Activated CD8-positive, alpha-beta T cell treated with anti-CD3 and anti-CD28 coated beads for 36 hours (primary cell): ENCODE data around the gene ZNF548. TPM values are rescaled to one million over a fixed set of nuclear protein-coding genes. Genes with fewer than 3 reads are reported as not detected.
A peak's percentile ranks its signal among the peaks of the same experiment; 100 is the strongest.

Experiments
- ATAC-seq: fragments of 200-7000 bp; cut with Tn5 transposase; one replicate; pipeline ENCODE4 v1.10.0; 2021; ENCODE audit warnings: mild to moderate bottlenecking, moderate library complexity
- CTCF ChIA-PET: fragments of 350-600 bp; sonication (Branson Sonifier 250); formaldehyde crosslinking; loops from one replicate; lab custom pipeline; 2021; ENCODE audit warnings: antibody characterized with exemption; lab: Charles Lee
- POLR2A ChIA-PET: fragments of 350-600 bp; sonication (Branson Sonifier 250); formaldehyde crosslinking; loops from one replicate; lab custom pipeline; 2021; ENCODE audit warnings: antibody characterized with exemption; lab: Charles Lee
- DNase-seq: peaks from one replicate; pipeline ENCODE4 v3.0.0-alpha.2; 2020
- H3K27ac Mint-ChIP-seq: one replicate; pipeline ENCODE4 v1.8.0; 2021; ENCODE audit warnings: mild to moderate bottlenecking, mixed read lengths
- H3K27me3 Mint-ChIP-seq: one replicate; pipeline ENCODE4 v1.8.0; 2021; ENCODE audit warnings: mixed read lengths
- H3K36me3 Mint-ChIP-seq: one replicate; pipeline ENCODE4 v1.8.0; 2021; ENCODE audit warnings: low read depth, mixed read lengths
- H3K4me1 Mint-ChIP-seq: one replicate; pipeline ENCODE4 v1.8.0; 2021; ENCODE audit warnings: low read depth, mixed read lengths
- H3K4me3 Mint-ChIP-seq: one replicate; pipeline ENCODE4 v1.8.0; 2021; ENCODE audit warnings: mild to moderate bottlenecking, moderate library complexity, mixed read lengths
- H3K9me3 Mint-ChIP-seq: one replicate; pipeline ENCODE4 v1.8.0; 2021; ENCODE audit warnings: mixed read lengths
- CTCF ChIP-seq: fragments of 200-600 bp; IDR thresholded peaks from one replicate; pipeline ENCODE4 v1.8.0; 2022; ENCODE audit warnings: antibody characterized with exemption, mild to moderate bottlenecking
- intact Hi-C: fragments of 100-400 bp; cut with micrococcal nuclease; formaldehyde crosslinking; loops from one replicate; pipeline ENCODE4 v1.10.0; 2022
- total RNA-seq, 2 experiments: library from RNA; stranded (reverse); gene quantifications; one replicate each; pipeline ENCODE4 v1.2.3, GENCODE V29; 2021

The ZNF548 gene
- total RNA-seq, 2 experiments from 2014 or later, result 23.9 to 24.6 TPM

GRCh38 chr19:57410877-57411671 lies 21.4 kb downstream of the ZNF548 start, which contains the start of gene ZNF17:
Gene ZNF17, plus strand, starts transcription at chr19:57411161. Its CDS starts 2,455 bp downstream, at chr19:57413616.
- H3K36me3 Mint-ChIP-seq, result peaks cover 32% of the 10 kb centered on the region
- peak within 1 kb of the TSS; percentile 86 for H3K27ac Mint-ChIP-seq
- CTCF ChIA-PET, result no interaction called here
- DNase-seq, result peak; percentile 97
- H3K9me3 Mint-ChIP-seq, result peaks cover 7% of the 10 kb centered on the region
- H3K4me1 Mint-ChIP-seq, result peaks cover 10% of the 10 kb centered on the region
- no peaks in the 10 kb centered on the region for H3K27me3 Mint-ChIP-seq
- no peak for TF ChIP-seq CTCF
- peak; percentile 100 for ATAC-seq
- POLR2A ChIA-PET, result interaction anchor here (0.7 to 1.5 kb wide), 5 partner anchors 23 to 1109 kb away, joined by 3 to 4 read pairs (median 3); partner anchors contain the start of gene ZNF749
- intact Hi-C loops, result no loop called here
- H3K4me3 Mint-ChIP-seq, result peak within 1 kb of the TSS; percentile 89

- Mint-ChIP-seq H3K27ac (no peak overlapping the region), H3K4me3 (no peak overlapping the region), H3K4me1 (no peaks in the 10 kb centered on the region), H3K27me3 (no peaks in the 10 kb centered on the region), H3K9me3 (peaks cover 54% of the 10 kb centered on the region), H3K36me3 (peaks cover 79% of the 10 kb centered on the region)
- ChIA-PET POLR2A (interaction anchor here (1.0 kb wide), 2 partner anchors 10 to 15 kb away, joined by 3 to 5 read pairs; partner anchors contain the start of gene ZNF749), CTCF (no interaction called here)
- no peak for TF ChIP-seq CTCF
- DNase-seq (no peak), ATAC-seq (no peak)
- intact Hi-C loops, result no loop called here
Observed at GRCh38 chr19:57419439-57419838, 29.8 kb downstream of the ZNF548 start.

- ATAC-seq (no peak), DNase-seq (no peak)
- Mint-ChIP-seq H3K27me3 (no peaks in the 10 kb centered on the region), H3K4me3 (no peak overlapping the region), H3K27ac (no peak overlapping the region), H3K4me1 (no peaks in the 10 kb centered on the region), H3K36me3 (peaks cover 65% of the 10 kb centered on the region), H3K9me3 (peaks cover 53% of the 10 kb centered on the region)
- ChIA-PET POLR2A (no interaction called here), CTCF (no interaction called here)
- TF ChIP-seq CTCF, result no peak
- intact Hi-C loops, result no loop called here
Observed at GRCh38 chr19:57421037-57421436, 31.4 kb downstream of the ZNF548 start.

GRCh38 chr19:57434386-57435061 lies 44.9 kb downstream of the ZNF548 start:
- ATAC-seq (peak; percentile 7), DNase-seq (no peak)
- ChIA-PET CTCF (interaction anchor here (1.4 to 1.8 kb wide), 2 partner anchors 8 to 43 kb away, joined by 3 read pairs; partner anchors contain the start of gene ZNF772), POLR2A (interaction anchor here (0.6 to 2.0 kb wide), 8 partner anchors 16 to 385 kb away, joined by 3 to 7 read pairs (median 4); partner anchors contain the start of genes ZNF17 and ZNF530)
- TF ChIP-seq CTCF, result no peak
- peak overlapping the region; percentile 90 for H3K27ac Mint-ChIP-seq
- peak overlapping the region; percentile 87 for H3K4me3 Mint-ChIP-seq
- peaks cover 43% of the 10 kb centered on the region for H3K36me3 Mint-ChIP-seq
- H3K4me1 Mint-ChIP-seq, result peaks cover 28% of the 10 kb centered on the region
- H3K27me3 Mint-ChIP-seq, result no peaks in the 10 kb centered on the region
- intact Hi-C loops, result no loop called here
- H3K9me3 Mint-ChIP-seq, result peaks cover 16% of the 10 kb centered on the region
